Colonic mucosa (tissue), 4 donors: ENCODE results near the gene PLIN1. TPM values are rescaled to one million over a fixed set of nuclear protein-coding genes. Genes with fewer than 3 reads are reported as not detected.

Experiments used
- DNase-seq: peaks from one replicate; pipeline ENCODE4 v3.0.0-alpha.2; 2020
- H3K27ac ChIP-seq: fragments of 200-600 bp; one replicate; pipeline ENCODE4 v1.8.0; 2021
- H3K27me3 ChIP-seq: fragments of 200-600 bp; one replicate; pipeline ENCODE4 v1.8.0; 2021
- H3K36me3 ChIP-seq: fragments of 200-600 bp; one replicate; pipeline ENCODE4 v1.8.0; 2021
- H3K4me1 ChIP-seq: fragments of 200-600 bp; one replicate; pipeline ENCODE4 v1.8.0; 2021; ENCODE audit warnings: mild to moderate bottlenecking
- H3K4me3 ChIP-seq: fragments of 200-600 bp; one replicate; pipeline ENCODE4 v1.8.0; 2021
- H3K9ac ChIP-seq, 2 donors: one replicate each; pipeline ENCODE4 v1.7.0; 2013; ENCODE audit warnings: control low read depth in 2 of 2, low read depth in 2 of 2, low read length in 2 of 2
- H3K9me3 ChIP-seq: fragments of 200-600 bp; one replicate; pipeline ENCODE4 v1.8.0; 2021
- CTCF ChIP-seq: fragments of 200-600 bp; IDR thresholded peaks from one replicate; pipeline ENCODE4 v1.8.0; 2022; ENCODE audit warnings: antibody characterized with exemption, mild to moderate bottlenecking
- intact Hi-C: fragments of 100-400 bp; cut with DNase I; formaldehyde crosslinking; loops from one replicate; pipeline ENCODE4 v1.14.1; 2022
- total RNA-seq, 2 donors: library from RNA; stranded (reverse); fragmentation: NEBNext Ultra II Directional in 1 of 2; extraction: Animal tissue kit (Norgen Biotek cat#: 25700) in 1 of 2; gene quantifications; one replicate each; pipeline ENCODE4 v1.2.1, GENCODE V29; 2021
- donor health status: healthy.
- donor health status: DM: no; HTN: no; CAD: no.
- donor health status: DM: no; HTN: no; CAD: no.

Gene PLIN1
- total RNA-seq, 2 donors from 2014 or later: 0.90 to 1.2 TPM

- no peak overlapping the region for H3K4me3 ChIP-seq
- H3K27me3 ChIP-seq: no peaks in the 10 kb centered on the region
- intact Hi-C loops: no loop called here
- no peak overlapping the region for H3K9ac ChIP-seq
- TF ChIP-seq CTCF: no peak
- no peaks in the 10 kb centered on the region for H3K36me3 ChIP-seq
- no peak overlapping the region for H3K27ac ChIP-seq
- no peak for DNase-seq
- H3K9me3 ChIP-seq: no peaks in the 10 kb centered on the region
- no peaks in the 10 kb centered on the region for H3K4me1 ChIP-seq
Observed at GRCh38 chr15:89629829-89630228, 49.3 kb downstream of the PLIN1 start.

- H3K9ac ChIP-seq: no peak overlapping the region
- H3K4me1 ChIP-seq: no peaks in the 10 kb centered on the region
- no peak overlapping the region for H3K4me3 ChIP-seq
- intact Hi-C loops: no loop called here
- H3K27me3 ChIP-seq: no peaks in the 10 kb centered on the region
- no peaks in the 10 kb centered on the region for H3K9me3 ChIP-seq
- TF ChIP-seq CTCF: no peak
- H3K27ac ChIP-seq: no peak overlapping the region
- no peaks in the 10 kb centered on the region for H3K36me3 ChIP-seq
- no peak for DNase-seq
Observed at GRCh38 chr15:89628806-89629715, 50.1 kb downstream of the PLIN1 start.

GRCh38 chr15:89628301-89628700 lies 50.9 kb downstream of the PLIN1 start:
- Histone ChIP-seq H3K4me3 (no peak overlapping the region), H3K27me3 (no peaks in the 10 kb centered on the region), H3K36me3 (no peaks in the 10 kb centered on the region), H3K9ac (no peak overlapping the region), H3K27ac (no peak overlapping the region), H3K4me1 (no peaks in the 10 kb centered on the region), H3K9me3 (no peaks in the 10 kb centered on the region)
- no peak for DNase-seq
- no peak for TF ChIP-seq CTCF
- intact Hi-C loops: no loop called here

GRCh38 chr15:89627256-89627970 lies 51.8 kb downstream of the PLIN1 start:
- H3K27ac ChIP-seq: no peak overlapping the region
- H3K9ac ChIP-seq: no peak overlapping the region
- H3K4me3 ChIP-seq: no peak overlapping the region
- intact Hi-C loops: no loop called here
- H3K27me3 ChIP-seq: no peaks in the 10 kb centered on the region
- no peaks in the 10 kb centered on the region for H3K4me1 ChIP-seq
- no peak for TF ChIP-seq CTCF
- H3K9me3 ChIP-seq: no peaks in the 10 kb centered on the region
- H3K36me3 ChIP-seq: no peaks in the 10 kb centered on the region
- DNase-seq: no peak

GRCh38 chr15:89625716-89626115 lies 53.5 kb downstream of the PLIN1 start:
- no peak overlapping the region for H3K27ac ChIP-seq
- no peak for DNase-seq
- no peaks in the 10 kb centered on the region for H3K36me3 ChIP-seq
- no peaks in the 10 kb centered on the region for H3K4me1 ChIP-seq
- intact Hi-C loops: no loop called here
- no peak for TF ChIP-seq CTCF
- no peaks in the 10 kb centered on the region for H3K27me3 ChIP-seq
- no peaks in the 10 kb centered on the region for H3K9me3 ChIP-seq
- H3K4me3 ChIP-seq: no peak overlapping the region
- H3K9ac ChIP-seq: no peak overlapping the region
